Progenitor cell of endocrine pancreas (in vitro differentiated cells): ENCODE measurements around the gene EHBP1. TPM values are rescaled to one million over a fixed set of nuclear protein-coding genes. Genes with fewer than 3 reads are reported as not detected.

ENCODE experiments used
- DNase-seq: peaks from one replicate; pipeline ENCODE4 v3.0.0; 2021; ENCODE audit warnings: low spot score; ENCODE audit not compliant: unreplicated experiment
- H3K27ac Mint-ChIP-seq: 2 replicates; pipeline ENCODE4 v1.8.0; 2021; ENCODE audit warnings: mild to moderate bottlenecking, moderate library complexity, mixed read lengths
- H3K27me3 Mint-ChIP-seq: 2 replicates; pipeline ENCODE4 v1.8.0; 2021; ENCODE audit warnings: mixed read lengths
- H3K36me3 Mint-ChIP-seq: 2 replicates; pipeline ENCODE4 v1.8.0; 2022; ENCODE audit warnings: mixed read lengths; ENCODE audit not compliant: insufficient read depth
- H3K4me1 Mint-ChIP-seq: 2 replicates; pipeline ENCODE4 v1.8.0; 2021; ENCODE audit warnings: low read depth, mixed read lengths
- H3K4me3 Mint-ChIP-seq: 2 replicates; pipeline ENCODE4 v1.8.0; 2021; ENCODE audit warnings: low read depth, mild to moderate bottlenecking, moderate library complexity, mixed read lengths
- H3K9me3 Mint-ChIP-seq: 2 replicates; pipeline ENCODE4 v1.8.0; 2021; ENCODE audit warnings: low read depth, mixed read lengths
- CTCF ChIP-seq: fragments of 200-600 bp; sonication (generic); IDR thresholded peaks from one replicate; pipeline ENCODE4 v1.5.0; 2021; ENCODE audit warnings: antibody characterized with exemption, mild to moderate bottlenecking; ENCODE audit not compliant: unreplicated experiment
- total RNA-seq: library from RNA; stranded (reverse); gene quantifications from 2 replicates; pipeline ENCODE4 v1.2.1, GENCODE V29; 2021

Gene EHBP1
- total RNA-seq, 1 donor from 2014 or later: 45.6 TPM

GRCh38 chr2:63048367-63049171 lies 343.1 kb downstream of the EHBP1 start:
- peaks cover 24% of the 10 kb centered on the region for H3K4me1 Mint-ChIP-seq
- no peaks in the 10 kb centered on the region for H3K9me3 Mint-ChIP-seq
- H3K27ac Mint-ChIP-seq: no peak overlapping the region
- no peak for TF ChIP-seq CTCF
- DNase-seq: no peak
- peak overlapping the region; percentile 48 for H3K4me3 Mint-ChIP-seq
- peaks cover 9% of the 10 kb centered on the region for H3K36me3 Mint-ChIP-seq
- H3K27me3 Mint-ChIP-seq: peaks cover 87% of the 10 kb centered on the region

- no peak for DNase-seq
- Mint-ChIP-seq H3K27me3 (peaks cover 87% of the 10 kb centered on the region), H3K4me3 (peak overlapping the region; percentile 80), H3K36me3 (peaks cover 9% of the 10 kb centered on the region), H3K4me1 (peaks cover 23% of the 10 kb centered on the region), H3K9me3 (no peaks in the 10 kb centered on the region), H3K27ac (peak overlapping the region; percentile 23)
- TF ChIP-seq CTCF: no peak
These were observed 343.9 kb downstream of the EHBP1 start for GRCh38 chr2:63049211-63049969.

GRCh38 chr2:63049970-63050333 lies 344.4 kb downstream of the EHBP1 start:
- DNase-seq: no peak
- Mint-ChIP-seq H3K4me3 (peak overlapping the region; percentile 80), H3K36me3 (peaks cover 8% of the 10 kb centered on the region), H3K4me1 (peaks cover 23% of the 10 kb centered on the region), H3K27me3 (peaks cover 87% of the 10 kb centered on the region), H3K9me3 (no peaks in the 10 kb centered on the region), H3K27ac (peak overlapping the region; percentile 23)
- TF ChIP-seq CTCF: no peak

GRCh38 chr2:63050334-63051041 lies 345.0 kb downstream of the EHBP1 start, which contains the start of gene OTX1:
TSS of gene OTX1 (plus strand) at chr2:63050830. CDS start at chr2:63052991, 2,161 bp downstream.
- H3K4me3 Mint-ChIP-seq: peak within 1 kb of the TSS; percentile 80
- TF ChIP-seq CTCF: no peak
- H3K4me1 Mint-ChIP-seq: peaks cover 23% of the 10 kb centered on the region
- H3K9me3 Mint-ChIP-seq: no peaks in the 10 kb centered on the region
- peaks cover 4% of the 10 kb centered on the region for H3K36me3 Mint-ChIP-seq
- H3K27ac Mint-ChIP-seq: peak within 1 kb of the TSS; percentile 92
- peaks cover 87% of the 10 kb centered on the region for H3K27me3 Mint-ChIP-seq
- peak; percentile 79 for DNase-seq
